LNCaP clone FGC (cell line): ENCODE results near the gene CHD1.

Experiments used
- DNase-seq: peaks from one replicate; pipeline ENCODE4 v3.0.0-alpha.2; 2011; ENCODE audit warnings: low read depth
- H3K4me3 ChIP-seq: 2 replicates; pipeline ENCODE4 v1.5.1; 2011; ENCODE audit warnings: mild to moderate bottlenecking, low read depth, low read length, control low read depth
- CTCF ChIP-seq: IDR thresholded peaks from 2 replicates; pipeline ENCODE4 v1.5.1; 2012; ENCODE audit warnings: mild to moderate bottlenecking; ENCODE audit not compliant: control insufficient read depth, insufficient read depth; ENCODE audit errors: extremely low read depth

The CHD1 gene

GRCh38 chr5:98935206-98935605 lies 6.4 kb upstream of the CHD1 start:
- H3K4me3 ChIP-seq = no peak overlapping the region

DNA sequence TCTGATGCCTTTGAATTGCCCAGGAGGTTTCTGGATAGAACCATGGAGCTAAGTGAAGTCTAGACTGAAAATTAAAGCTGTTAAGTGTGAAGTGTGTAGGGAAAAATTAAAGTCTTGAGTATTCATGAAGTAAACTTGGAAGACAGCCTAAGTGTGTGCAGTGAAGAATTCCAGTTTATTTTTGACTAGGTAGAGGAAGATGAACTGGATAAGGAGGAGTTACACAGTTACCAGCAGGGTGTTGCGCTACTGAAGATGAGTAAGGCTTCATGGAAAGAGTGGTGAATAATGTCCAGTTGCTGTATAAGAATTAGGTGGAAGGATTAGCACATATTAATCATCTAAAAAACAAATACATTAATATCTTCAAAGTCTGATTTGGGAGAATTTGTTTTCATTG lies 5.7 kb upstream of the CHD1 start:
- no peak for TF ChIP-seq CTCF
- no peak overlapping the region for H3K4me3 ChIP-seq
- DNase-seq = no peak

More at GRCh38 chr5:98935206-98935605, 6.4 kb upstream of the CHD1 start:
- TF ChIP-seq CTCF = no peak
- DNase-seq = no peak

GRCh38 chr5:98933445-98934072 lies 4.8 kb upstream of the CHD1 start:
- TF ChIP-seq CTCF = no peak
- no peak for DNase-seq
- no peak overlapping the region for H3K4me3 ChIP-seq

- TF ChIP-seq CTCF = no peak
- DNase-seq = no peak
- H3K4me3 ChIP-seq = no peak overlapping the region
Measured at GRCh38 chr5:98930972-98931762, 2.4 kb upstream of the CHD1 start.

DNA sequence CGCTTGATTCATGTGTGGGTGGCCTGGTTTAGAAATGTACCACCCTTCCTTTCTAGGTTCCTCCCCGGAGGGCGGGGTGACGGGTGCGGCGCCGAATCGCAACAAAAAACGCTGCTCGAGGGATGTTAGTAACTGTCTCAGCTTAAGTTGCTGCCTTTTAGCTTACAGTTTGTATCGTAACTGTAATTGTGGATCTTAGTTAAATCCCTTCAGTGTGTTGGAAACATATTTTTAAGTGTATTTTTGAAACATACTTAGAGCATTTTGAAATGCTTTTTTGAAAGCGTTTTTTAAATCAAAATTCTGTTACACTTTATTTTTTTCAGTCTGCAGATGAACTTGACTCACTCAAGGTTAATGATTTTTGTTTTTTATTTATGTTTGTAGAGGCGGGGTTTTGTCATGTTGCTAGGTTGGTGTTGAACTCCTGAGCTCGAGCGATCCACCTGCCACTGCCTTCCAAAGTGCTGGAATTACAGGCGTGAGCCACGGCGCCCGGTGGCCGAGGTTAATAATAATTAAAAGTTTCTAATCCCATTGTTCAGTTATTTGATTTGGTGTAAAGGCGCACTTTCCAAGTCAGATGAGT lies 997 bp upstream of the CHD1 start:
- DNase-seq = no peak
- no peak for TF ChIP-seq CTCF
- peak overlapping the region; percentile 89 for H3K4me3 ChIP-seq

DNA sequence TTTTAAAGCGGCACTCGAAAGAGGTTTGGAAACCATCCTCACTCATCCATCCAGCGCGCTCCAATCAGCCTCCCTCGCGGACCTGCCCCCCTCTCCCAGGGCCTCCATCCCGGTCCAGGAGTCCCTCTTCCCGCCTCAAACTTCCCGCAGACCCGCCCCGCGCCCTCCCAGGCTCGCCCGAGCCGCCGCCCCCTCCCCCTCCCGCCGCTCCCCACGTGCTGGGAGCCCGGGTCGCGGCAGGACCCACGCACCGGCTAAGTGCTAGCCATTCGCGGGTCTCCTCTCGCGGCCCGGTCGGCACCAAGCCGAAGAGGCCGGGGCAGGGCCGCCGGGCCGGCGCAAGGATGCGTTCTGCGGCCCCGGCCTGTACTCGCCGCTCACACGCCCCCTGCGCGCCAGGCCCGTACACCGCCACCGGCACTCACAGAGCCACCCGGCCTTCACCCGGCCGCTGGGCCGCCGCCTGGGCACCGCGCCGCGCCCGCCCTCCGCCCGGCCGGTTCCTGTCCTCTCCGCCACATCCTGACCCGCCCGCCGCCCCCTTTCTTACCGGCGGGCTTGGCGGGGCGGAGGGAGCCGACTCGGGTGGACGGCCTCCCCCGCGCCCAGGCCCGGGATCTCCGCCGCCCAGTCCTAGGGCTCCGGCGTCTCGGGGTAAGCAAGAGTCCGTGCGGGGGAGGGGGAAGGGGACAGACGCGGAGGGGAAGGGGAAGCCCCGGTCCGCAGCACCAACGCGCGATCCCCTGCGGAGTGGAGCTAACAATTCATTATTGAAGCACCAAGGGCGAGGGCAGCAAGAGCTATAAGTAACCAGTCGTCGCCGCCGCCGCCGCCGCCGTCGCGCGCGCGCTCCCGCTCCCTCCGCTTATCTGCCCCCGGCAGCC lies 576 bp downstream of the CHD1 start:
- peak overlapping the region; percentile 89 for H3K4me3 ChIP-seq
- TF ChIP-seq CTCF = no peak
- DNase-seq = no peak
